Psoas muscle (tissue), 8 donors: Measurements from ENCODE around the gene CLTCL1. TPM values are rescaled to one million over a fixed set of nuclear protein-coding genes. Genes with fewer than 3 reads are reported as not detected.
"Not testable (repeated sequence)": the region's sequence is repeated elsewhere in the genome, so short reads cannot be mapped to it uniquely, and the experiment has no call there.

Experiments used
- ATAC-seq, 4 donors: fragments of 200-7000 bp; cut with Tn5 transposase; one replicate each; pipeline ENCODE4 v1.9.1; 2020; ENCODE audit warnings: moderate library complexity in 3 of 4, mild to moderate bottlenecking in 2 of 4
- DNase-seq, 2 donors: peaks; one replicate each; pipeline ENCODE4 v3.0.0-alpha.2; 2020
- H3K27ac ChIP-seq: fragments of 200-600 bp; one replicate; pipeline ENCODE4 v1.8.0; 2022
- H3K27me3 ChIP-seq, 3 donors: fragments of 200-600 bp in 1 of 3; one replicate each; pipeline versions ENCODE4 v1.6.1 to v1.8.0; 2013 to 2022; ENCODE audit warnings: low read length in 2 of 3, mild to moderate bottlenecking in 2 of 3, moderate library complexity in 1 of 3; ENCODE audit not compliant: insufficient read depth in 3 of 3
- H3K36me3 ChIP-seq, 2 donors: fragments of 200-600 bp in 1 of 2; one replicate each; pipeline versions ENCODE4 v1.6.1 to v1.8.0; 2013 to 2022; ENCODE audit warnings: low read depth in 1 of 2, mild to moderate bottlenecking in 1 of 2, moderate library complexity in 1 of 2; ENCODE audit not compliant: insufficient read depth in 1 of 2
- H3K4me1 ChIP-seq: fragments of 200-600 bp; one replicate; pipeline ENCODE4 v1.8.0; 2022
- H3K4me3 ChIP-seq: fragments of 200-600 bp; one replicate; pipeline ENCODE4 v1.8.0; 2022; ENCODE audit warnings: mild to moderate bottlenecking
- H3K9me3 ChIP-seq: fragments of 200-600 bp; one replicate; pipeline ENCODE4 v1.8.0; 2022
- WGBS, 3 donors: extraction: QIAGEN DNeasy Blood & Tissue Kit; methylation state at CpG; one replicate each; pipeline versions ENCODE4 v1.1.6 to v1.1.7; 2013; 5-methylcytosine and 5-hydroxymethylcytosine counted together
- intact Hi-C, 2 donors: fragments of 100-400 bp; cut with DNase I; formaldehyde crosslinking; loops; one replicate each; pipeline versions ENCODE4 v1.11.0 to v1.14.2; 2022
- polyA plus RNA-seq, 3 donors: library from polyadenylated mRNA; stranded (reverse); fragments of 200-250 nt; gene quantifications; one replicate each; pipeline ENCODE4 v1.2.3, GENCODE V29; 2013
- total RNA-seq, 4 donors: library from RNA; stranded (reverse); fragmentation: NEBNext Ultra II Directional in 2 of 4; extraction: Animal tissue kit (Norgen Biotek cat#: 25700) in 2 of 4; gene quantifications; one replicate each; pipeline versions ENCODE4 v1.2.1 to v1.2.4, GENCODE V29; 2021 to 2023
- TF ChIP-seq, protein P1 (sequence below): fragments of 200-600 bp; IDR thresholded peaks from one replicate; pipeline ENCODE4 v1.8.0; 2022; ENCODE audit warnings: antibody characterized with exemption
- donor health status: healthy with polysubstance abuse.
- donor health status: DM: no; HTN: no; CAD: no; lungs with moderate emphysema.
- donor health status: Bipolar disorder and iron deficiency.
- donor health status: healthy.
- donor health status: DM: yes; HTN: yes; CAD: no.
- donor health status: DM: no; HTN: no; CAD: no.
- donor health status: DM: no; HTN: no; CAD: no.
- donor health status: DM: yes; HTN: yes; CAD: no.

The CLTCL1 gene
- total and polyA plus RNA-seq, 7 donors = 16.8 to 253 (median 92.6) TPM

DNA sequence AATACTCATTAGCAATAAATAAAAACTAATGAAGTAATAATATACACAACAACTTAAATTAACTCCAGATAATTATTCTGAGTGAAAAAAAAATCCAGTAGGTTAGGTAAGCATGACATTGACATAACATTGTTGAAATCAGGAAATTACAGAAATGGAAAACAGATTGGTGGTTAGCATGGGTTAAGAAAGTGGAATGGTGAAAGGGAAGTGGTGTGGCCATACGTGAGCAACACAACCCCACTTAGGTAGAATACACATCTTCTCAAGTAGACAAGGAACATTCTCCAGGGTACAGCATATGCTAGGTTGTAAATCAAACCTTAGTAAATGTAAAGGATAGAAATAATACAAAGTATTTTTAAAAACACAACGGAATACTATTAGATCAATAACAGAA, 30.2 kb upstream of the CLTCL1 start:
- intact Hi-C loops = loop anchor here in 1 of 2 donors (10.0 kb wide), 1 partner anchor 53 kb away; no protein-coding TSS in a partner anchor
- WGBS, 3 donors = 77 to 79% (median 77%) methylated on average over 2 of the region's 2 CpGs
- TF ChIP-seq, protein P1, sequence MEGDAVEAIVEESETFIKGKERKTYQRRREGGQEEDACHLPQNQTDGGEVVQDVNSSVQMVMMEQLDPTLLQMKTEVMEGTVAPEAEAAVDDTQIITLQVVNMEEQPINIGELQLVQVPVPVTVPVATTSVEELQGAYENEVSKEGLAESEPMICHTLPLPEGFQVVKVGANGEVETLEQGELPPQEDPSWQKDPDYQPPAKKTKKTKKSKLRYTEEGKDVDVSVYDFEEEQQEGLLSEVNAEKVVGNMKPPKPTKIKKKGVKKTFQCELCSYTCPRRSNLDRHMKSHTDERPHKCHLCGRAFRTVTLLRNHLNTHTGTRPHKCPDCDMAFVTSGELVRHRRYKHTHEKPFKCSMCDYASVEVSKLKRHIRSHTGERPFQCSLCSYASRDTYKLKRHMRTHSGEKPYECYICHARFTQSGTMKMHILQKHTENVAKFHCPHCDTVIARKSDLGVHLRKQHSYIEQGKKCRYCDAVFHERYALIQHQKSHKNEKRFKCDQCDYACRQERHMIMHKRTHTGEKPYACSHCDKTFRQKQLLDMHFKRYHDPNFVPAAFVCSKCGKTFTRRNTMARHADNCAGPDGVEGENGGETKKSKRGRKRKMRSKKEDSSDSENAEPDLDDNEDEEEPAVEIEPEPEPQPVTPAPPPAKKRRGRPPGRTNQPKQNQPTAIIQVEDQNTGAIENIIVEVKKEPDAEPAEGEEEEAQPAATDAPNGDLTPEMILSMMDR = no peak
- peaks cover 12% of the 10 kb centered on the region for H3K9me3 ChIP-seq
- H3K4me1 ChIP-seq = no peaks in the 10 kb centered on the region
- H3K27me3 ChIP-seq = no peaks in the 10 kb centered on the region
- H3K27ac ChIP-seq = no peak overlapping the region
- DNase-seq (no peak), ATAC-seq (no peak)
- H3K36me3 ChIP-seq = no peaks in the 10 kb centered on the region
- no peak overlapping the region for H3K4me3 ChIP-seq

DNA sequence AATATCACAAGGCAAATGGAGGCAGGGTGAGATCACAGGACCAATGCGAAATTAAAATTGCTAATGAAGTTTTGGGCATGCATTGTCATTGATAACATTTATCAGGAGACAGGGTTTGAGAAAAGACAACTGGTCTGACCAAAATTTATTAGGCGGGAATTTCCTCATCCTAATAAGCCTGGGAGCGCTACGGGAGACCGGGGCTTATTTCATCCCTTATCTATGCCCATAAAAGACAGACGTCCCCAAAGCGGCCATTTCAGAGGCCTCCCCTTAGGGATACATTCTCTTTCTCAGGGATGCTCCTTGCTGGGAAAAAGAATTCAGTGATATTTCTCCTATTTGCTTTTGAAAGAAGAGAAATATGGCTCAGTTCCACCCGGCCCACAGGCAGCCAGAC, 28.6 kb upstream of the CLTCL1 start:
- H3K36me3 ChIP-seq, H3K4me3 ChIP-seq, DNase-seq, H3K4me1 ChIP-seq, H3K27me3 ChIP-seq, ATAC-seq, H3K27ac ChIP-seq: not testable (repeated sequence)
- WGBS, 3 donors = 90 to 96% (median 95%) methylated on average over 8 of the region's 8 CpGs
- intact Hi-C loops = loop anchor here in 1 of 2 donors (10.0 kb wide), 1 partner anchor 55 kb away; no protein-coding TSS in a partner anchor
- peaks cover 16% of the 10 kb centered on the region for H3K9me3 ChIP-seq

DNA sequence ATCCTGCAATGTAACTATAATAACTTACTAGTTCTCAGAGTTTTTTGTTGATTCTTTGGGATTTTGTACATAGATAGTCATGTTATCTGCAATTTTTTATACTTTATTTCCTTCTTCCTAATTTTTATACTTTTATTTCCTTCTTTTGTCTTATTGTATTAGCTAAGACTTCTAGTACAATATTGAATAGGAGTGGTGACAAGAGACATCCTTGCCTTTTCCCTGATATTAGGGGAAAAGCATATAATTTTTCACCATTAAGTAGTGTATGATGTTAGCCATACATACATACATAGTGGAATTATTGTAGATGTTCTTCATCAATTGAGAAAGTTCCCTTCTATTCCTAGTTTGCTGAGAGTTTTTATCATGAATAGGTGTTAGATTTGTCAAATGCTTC, 27.8 kb upstream of the CLTCL1 start:
- TF ChIP-seq, protein P1 = no peak
- no peak overlapping the region for H3K4me3 ChIP-seq
- H3K4me1 ChIP-seq = no peaks in the 10 kb centered on the region
- H3K36me3 ChIP-seq = no peaks in the 10 kb centered on the region
- H3K27me3 ChIP-seq = no peaks in the 10 kb centered on the region
- peaks cover 16% of the 10 kb centered on the region for H3K9me3 ChIP-seq
- H3K27ac ChIP-seq = no peak overlapping the region
- DNase-seq (no peak), ATAC-seq (no peak)
- intact Hi-C loops = no loop called here

DNA sequence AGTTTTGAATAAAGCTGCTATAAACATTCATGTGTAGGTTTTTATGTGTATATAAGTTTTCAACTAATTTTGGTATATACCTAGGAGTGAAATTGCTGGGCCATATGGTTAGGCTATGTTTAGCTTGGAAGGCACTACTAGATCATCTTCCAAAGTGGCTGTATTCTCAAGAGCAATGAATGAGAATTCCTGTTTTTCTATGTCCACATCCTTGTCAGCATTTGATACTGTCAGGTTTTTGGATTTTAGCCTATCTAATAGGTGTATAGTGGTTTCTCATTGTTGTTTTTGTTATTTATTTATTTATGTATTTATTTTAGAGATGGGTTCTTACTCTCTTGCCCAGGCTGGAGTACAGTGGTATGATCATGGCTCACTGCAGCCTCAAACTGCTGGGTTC, 26.3 kb upstream of the CLTCL1 start:
- DNase-seq = no peak
- intact Hi-C loops = no loop called here
- H3K27ac ChIP-seq = no peak overlapping the region
- H3K4me1 ChIP-seq = no peaks in the 10 kb centered on the region
- no peaks in the 10 kb centered on the region for H3K36me3 ChIP-seq
- no peak overlapping the region for H3K4me3 ChIP-seq
- no peak for ATAC-seq
- no peaks in the 10 kb centered on the region for H3K27me3 ChIP-seq
- H3K9me3 ChIP-seq = peaks cover 16% of the 10 kb centered on the region
- TF ChIP-seq, protein P1 = no peak

DNA sequence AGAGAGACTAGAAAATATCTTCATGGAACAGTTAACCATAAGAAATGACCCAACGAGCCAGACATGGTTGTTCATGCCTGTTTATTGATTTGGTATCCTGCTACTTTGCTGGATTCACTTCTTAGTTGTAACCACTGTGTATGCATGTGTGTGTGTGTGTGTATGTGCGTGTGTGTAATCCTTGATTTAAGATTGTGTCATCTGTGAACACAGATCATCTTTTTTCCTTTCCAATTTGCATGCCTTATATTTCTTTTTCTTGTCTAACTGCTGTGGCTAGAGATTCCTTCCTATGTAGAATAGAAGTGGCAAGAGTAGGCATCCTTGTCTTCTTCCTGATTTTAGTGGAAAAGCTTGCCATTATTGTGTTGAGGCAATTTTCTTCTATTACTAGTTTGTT, 16.4 kb upstream of the CLTCL1 start:
- 62 to 78% (median 66%) methylated on average over 2 of the region's 2 CpGs for WGBS, 3 donors
- intact Hi-C loops = loop anchor here in 1 of 2 donors (10.0 kb wide), 1 partner anchor 57 kb away; no protein-coding TSS in a partner anchor

DNA sequence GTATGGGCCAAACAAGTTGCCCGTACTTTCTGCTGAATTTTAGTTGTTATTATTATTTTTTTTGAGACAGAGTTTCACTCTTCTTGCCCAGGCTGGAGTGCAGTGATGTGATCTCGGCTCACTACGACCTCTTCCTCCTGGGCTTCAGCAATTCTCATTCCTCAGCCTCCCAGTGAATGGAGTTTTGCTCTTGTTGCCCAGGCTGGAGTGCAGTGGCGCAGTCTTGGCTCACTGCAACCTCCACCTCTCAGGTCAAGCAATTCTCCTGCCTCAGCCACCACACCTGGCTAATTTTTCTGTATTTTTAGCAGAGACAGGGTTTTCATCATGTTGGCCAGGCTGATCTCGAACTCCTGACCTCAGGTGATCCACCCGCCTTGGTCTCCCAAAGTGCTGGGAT, 15.0 kb upstream of the CLTCL1 start:
- H3K4me1 ChIP-seq, ATAC-seq, H3K27ac ChIP-seq, H3K9me3 ChIP-seq, DNase-seq, H3K27me3 ChIP-seq, H3K36me3 ChIP-seq, H3K4me3 ChIP-seq: not testable (repeated sequence)
- WGBS, 3 donors = 92 to 93% (median 92%) methylated on average over 6 of the region's 6 CpGs
- intact Hi-C loops = loop anchor here in 1 of 2 donors (10.0 kb wide), 1 partner anchor 58 kb away; no protein-coding TSS in a partner anchor

More for the DNA sequence above, 16.4 kb upstream of the CLTCL1 start:
- DNase-seq = no peak
- TF ChIP-seq, protein P1 = no peak
- no peak for ATAC-seq
- H3K27me3 ChIP-seq = no peaks in the 10 kb centered on the region
- no peaks in the 10 kb centered on the region for H3K9me3 ChIP-seq
- H3K36me3 ChIP-seq = no peaks in the 10 kb centered on the region
- no peaks in the 10 kb centered on the region for H3K4me1 ChIP-seq
- no peak overlapping the region for H3K4me3 ChIP-seq
- H3K27ac ChIP-seq = no peak overlapping the region
